Panc1 (cell line): ENCODE measurements around the gene SLC41A3. TPM values are rescaled to one million over a fixed set of nuclear protein-coding genes. Genes with fewer than 3 reads are reported as not detected.

Source experiments
- ATAC-seq: fragments of 200-7000 bp; cut with Tn5 transposase; 2 replicates; pipeline ENCODE4 v1.9.1; 2020; ENCODE audit warnings: mild to moderate bottlenecking, moderate library complexity
- BruUV-seq: library from RNA; stranded (reverse); fragments of 400-500 nt; replicated peaks from 2 replicates; lab custom pipeline; 2021; lab: Mats Ljungman, UMichigan
- CTCF ChIA-PET: fragments of 300-600 bp; sonication (Branson Sonifier 250); formaldehyde crosslinking; loops from one replicate; lab custom pipeline; 2022; ENCODE audit warnings: antibody characterized with exemption; lab: Charles Lee
- POLR2A ChIA-PET: fragments of 300-600 bp; sonication (Branson Sonifier 250); formaldehyde crosslinking; loops from one replicate; lab custom pipeline; 2022; ENCODE audit warnings: antibody characterized with exemption; lab: Charles Lee
- DNase-seq: peaks from one replicate; pipeline ENCODE4 v3.0.0-alpha.2; 2010; ENCODE audit warnings: low read depth, low spot score
- H3K27ac ChIP-seq: 2 replicates; pipeline ENCODE4 v1.5.1; 2011; ENCODE audit warnings: mild to moderate bottlenecking, low read length, inconsistent platforms
- H3K27me3 ChIP-seq: fragments of 200-500 bp; sonication (Bioruptor generic); 2 replicates; pipeline ENCODE4 v1.6.0; 2014; ENCODE audit warnings: low read length, inconsistent platforms; ENCODE audit not compliant: control insufficient read depth, insufficient read depth
- H3K36me3 ChIP-seq: fragments of 200-500 bp; sonication (Bioruptor generic); 2 replicates; pipeline ENCODE4 v1.5.1; 2014; ENCODE audit warnings: inconsistent platforms, mild to moderate bottlenecking, low read length, moderate library complexity; ENCODE audit not compliant: control insufficient read depth, insufficient read depth
- H3K4me1 ChIP-seq: 2 replicates; pipeline ENCODE4 v1.5.1; 2011; ENCODE audit warnings: inconsistent platforms, mild to moderate bottlenecking, low read length, moderate library complexity; ENCODE audit not compliant: control insufficient read depth, insufficient read depth
- H3K4me3 ChIP-seq, 2 experiments: 2 replicates each; pipeline ENCODE4 v1.5.1; 2011 to 2012; ENCODE audit warnings: low read depth in 2 of 2, low read length in 2 of 2, mild to moderate bottlenecking in 2 of 2, inconsistent platforms in 1 of 2, moderate library complexity in 1 of 2
- H3K9me3 ChIP-seq: fragments of 200-500 bp; sonication (Bioruptor generic); 2 replicates; pipeline ENCODE4 v1.5.1; 2014; ENCODE audit warnings: low read depth, mild to moderate bottlenecking, inconsistent platforms, low read length, moderate library complexity; ENCODE audit not compliant: control insufficient read depth, insufficient read depth
- CTCF ChIP-seq: fragments of 450-650 bp; IDR thresholded peaks from 2 replicates; pipeline ENCODE4 v1.5.1; 2017; ENCODE audit warnings: mild to moderate bottlenecking
- POLR2AphosphoS5 ChIP-seq: IDR thresholded peaks from 2 replicates; pipeline ENCODE4 v1.6.1; 2012; ENCODE audit warnings: mild to moderate bottlenecking, low read depth, low read length, moderate library complexity
- REST ChIP-seq, 2 experiments: IDR thresholded peaks; 2 replicates each; pipeline ENCODE4 v1.6.1; 2011 to 2012; ENCODE audit warnings: low read depth in 2 of 2, control low read depth in 1 of 2, low read length in 1 of 2, mild to moderate bottlenecking in 1 of 2, moderate library complexity in 1 of 2; ENCODE audit not compliant: insufficient read depth in 1 of 2
- SIN3A ChIP-seq: IDR thresholded peaks from 2 replicates; pipeline ENCODE4 v1.6.1; 2012; ENCODE audit warnings: low read depth, mild to moderate bottlenecking, low read length, moderate library complexity, borderline replicate concordance; ENCODE audit not compliant: insufficient read depth
- TCF7L2 ChIP-seq: IDR thresholded peaks from 2 replicates; pipeline ENCODE4 v1.6.1; 2011; ENCODE audit warnings: mild to moderate bottlenecking, low read depth, low read length, inconsistent platforms
- in situ Hi-C: cut with HindIII; loops from 2 replicates; pipeline ENCODE4 v1.10.0; 2016; ENCODE audit warnings: low sequenced_read_pairs, low pct_unique_long_range_greater_than_20kb
- intact Hi-C: fragments of 100-400 bp; cut with micrococcal nuclease; formaldehyde crosslinking; loops from one replicate; pipeline ENCODE4 v1.10.0; 2022; ENCODE audit not compliant: unreplicated experiment
- total RNA-seq: library from RNA; stranded (reverse); gene quantifications from one replicate; pipeline ENCODE4 v1.2.1, GENCODE V29; 2021; ENCODE audit not compliant: unreplicated experiment

SLC41A3 gene
- total RNA-seq, 1 experiment from 2014 or later: 39.0 TPM

GRCh38 chr3:126126811-126127431 lies 43.0 kb upstream of the SLC41A3 start:
- Histone ChIP-seq H3K27me3 (peaks cover 9% of the 10 kb centered on the region; the same call in 1 of the 2 replicates), H3K4me1 (no peaks in the 10 kb centered on the region; the same call in 1 of the 2 replicates), H3K36me3 (no peaks in the 10 kb centered on the region), H3K9me3 (no peaks in the 10 kb centered on the region), H3K27ac (no peak overlapping the region), H3K4me3 (no peak overlapping the region)
- intact Hi-C loops (no loop called here), in situ Hi-C loops (no loop called here)
- no TSS peak for BruUV-seq
- no peak for ATAC-seq
- DNase-seq: no peak
- CTCF ChIA-PET: interaction anchor here (0.6 kb wide), 1 partner anchor 41 kb away, joined by 3 read pairs; no protein-coding TSS in a partner anchor
- no peak for TF ChIP-seq TCF7L2
- TF ChIP-seq CTCF: no peak
- TF ChIP-seq REST (IDR thresholded peaks at IDR 0.05; ENCODE audit: insufficient read depth in 1 of 2, low read depth in 2 of 2, low read length in 1 of 2): no peak
- no peak for TF ChIP-seq POLR2AphosphoS5
- no peak for TF ChIP-seq SIN3A
- POLR2A ChIA-PET: no interaction called here

GRCh38 chr3:126126286-126126685 lies 42.4 kb upstream of the SLC41A3 start:
- ChIA-PET POLR2A (no interaction called here), CTCF (interaction anchor here (0.6 to 0.7 kb wide), 2 partner anchors 41 to 626 kb away, joined by 3 read pairs; no protein-coding TSS in a partner anchor)
- intact Hi-C loops (no loop called here), in situ Hi-C loops (no loop called here)
- ATAC-seq (no peak), DNase-seq (no peak)
- no peaks in the 10 kb centered on the region; the same call in 1 of the 2 replicates for H3K4me1 ChIP-seq
- peaks cover 11% of the 10 kb centered on the region; the same call in 1 of the 2 replicates for H3K27me3 ChIP-seq
- H3K27ac ChIP-seq: no peak overlapping the region
- no TSS peak for BruUV-seq
- H3K36me3 ChIP-seq: no peaks in the 10 kb centered on the region
- no peaks in the 10 kb centered on the region for H3K9me3 ChIP-seq
- TF ChIP-seq CTCF (no peak), POLR2AphosphoS5 (no peak), TCF7L2 (no peak), SIN3A (no peak), REST (IDR thresholded peaks at IDR 0.05; ENCODE audit: insufficient read depth in 1 of 2, low read depth in 2 of 2, low read length in 1 of 2) (no peak)
- no peak overlapping the region for H3K4me3 ChIP-seq
